H1 (cell line): Measurements from ENCODE around the gene SLC2A4RG. TPM values are rescaled to one million over a fixed set of nuclear protein-coding genes. Genes with fewer than 3 reads are reported as not detected.

Experiments
- E2F6 ChIP-seq: IDR thresholded peaks from 2 replicates; pipeline ENCODE4 v1.6.1; 2012; ENCODE audit warnings: inconsistent platforms
- POLR2AphosphoS5 ChIP-seq: IDR thresholded peaks from 2 replicates; pipeline ENCODE4 v1.6.1; 2011; ENCODE audit warnings: low read depth, low read length
- SIX5 ChIP-seq: IDR thresholded peaks from 2 replicates; pipeline ENCODE4 v1.6.1; 2011; ENCODE audit warnings: mild to moderate bottlenecking, low read depth, low read length
- SP2 ChIP-seq: IDR thresholded peaks from 2 replicates; pipeline ENCODE4 v1.6.1; 2012; ENCODE audit warnings: mild to moderate bottlenecking, low read length, inconsistent platforms
- SP4 ChIP-seq: IDR thresholded peaks from 2 replicates; pipeline ENCODE4 v1.6.1; 2012; ENCODE audit warnings: low read length, inconsistent platforms
- TAF1 ChIP-seq: IDR thresholded peaks from 2 replicates; pipeline ENCODE4 v1.6.1; 2011; ENCODE audit warnings: mild to moderate bottlenecking, low read depth, low read length
- polyA plus RNA-seq, 7 experiments: library from polyadenylated mRNA; depleted of rRNA in 3 of 7; stranded (reverse) in 5 of 7; unstranded in 2 of 7; fragments of >200 nt in 5 of 7; fragments of 200-250 nt in 2 of 7; gene quantifications; 1 replicate in 5 of 7; 2 replicates in 1 of 7; 4 replicates in 1 of 7; pipeline versions ENCODE4 v1.2.1 to v1.2.3, GENCODE V29; 2011 to 2013; ENCODE audit warnings: missing spikeins in 2 of 7, mixed read lengths in 2 of 7
- total RNA-seq: library from RNA; stranded (reverse); fragmentation: NEBNext Ultra II Directional; extraction: Animal tissue kit (Norgen Biotek cat#: 25700); gene quantifications from 2 replicates; pipeline ENCODE4 v1.2.1, GENCODE V29; 2021

Gene SLC2A4RG
- total and polyA plus RNA-seq, 2 of the 8 experiments (the other 6 are each of a cell fraction or from before 2014, with no cell fraction given), result 15.9 to 29.1 TPM

- TF ChIP-seq SIX5 (no peak), POLR2AphosphoS5 (no peak), TAF1 (no peak), E2F6 (no peak), SP4 (no peak), SP2 (no peak)
- TF ChIP-seq, all 59 proteins: peak for 0
Observed at GRCh38 chr20:63777614-63778013, 38.0 kb downstream of the SLC2A4RG start (continued).
